Panc1 (cell line): ENCODE measurements around the gene CD14. TPM values are rescaled to one million over a fixed set of nuclear protein-coding genes. Genes with fewer than 3 reads are reported as not detected.

Experiments
- ATAC-seq: fragments of 200-7000 bp; cut with Tn5 transposase; 2 replicates; pipeline ENCODE4 v1.9.1; 2020; ENCODE audit warnings: mild to moderate bottlenecking, moderate library complexity
- BruUV-seq: library from RNA; stranded (reverse); fragments of 400-500 nt; replicated peaks from 2 replicates; lab custom pipeline; 2021; lab: Mats Ljungman, UMichigan
- CTCF ChIA-PET: fragments of 300-600 bp; sonication (Branson Sonifier 250); formaldehyde crosslinking; loops from one replicate; lab custom pipeline; 2022; ENCODE audit warnings: antibody characterized with exemption; lab: Charles Lee
- POLR2A ChIA-PET: fragments of 300-600 bp; sonication (Branson Sonifier 250); formaldehyde crosslinking; loops from one replicate; lab custom pipeline; 2022; ENCODE audit warnings: antibody characterized with exemption; lab: Charles Lee
- DNase-seq: peaks from one replicate; pipeline ENCODE4 v3.0.0-alpha.2; 2010; ENCODE audit warnings: low read depth, low spot score
- H3K27ac ChIP-seq: 2 replicates; pipeline ENCODE4 v1.5.1; 2011; ENCODE audit warnings: mild to moderate bottlenecking, low read length, inconsistent platforms
- H3K27me3 ChIP-seq: fragments of 200-500 bp; sonication (Bioruptor generic); 2 replicates; pipeline ENCODE4 v1.6.0; 2014; ENCODE audit warnings: low read length, inconsistent platforms; ENCODE audit not compliant: control insufficient read depth, insufficient read depth
- H3K36me3 ChIP-seq: fragments of 200-500 bp; sonication (Bioruptor generic); 2 replicates; pipeline ENCODE4 v1.5.1; 2014; ENCODE audit warnings: inconsistent platforms, mild to moderate bottlenecking, low read length, moderate library complexity; ENCODE audit not compliant: control insufficient read depth, insufficient read depth
- H3K4me1 ChIP-seq: 2 replicates; pipeline ENCODE4 v1.5.1; 2011; ENCODE audit warnings: inconsistent platforms, mild to moderate bottlenecking, low read length, moderate library complexity; ENCODE audit not compliant: control insufficient read depth, insufficient read depth
- H3K4me3 ChIP-seq, 2 experiments: 2 replicates each; pipeline ENCODE4 v1.5.1; 2011 to 2012; ENCODE audit warnings: low read depth in 2 of 2, low read length in 2 of 2, mild to moderate bottlenecking in 2 of 2, inconsistent platforms in 1 of 2, moderate library complexity in 1 of 2
- H3K9me3 ChIP-seq: fragments of 200-500 bp; sonication (Bioruptor generic); 2 replicates; pipeline ENCODE4 v1.5.1; 2014; ENCODE audit warnings: low read depth, mild to moderate bottlenecking, inconsistent platforms, low read length, moderate library complexity; ENCODE audit not compliant: control insufficient read depth, insufficient read depth
- CTCF ChIP-seq: fragments of 450-650 bp; IDR thresholded peaks from 2 replicates; pipeline ENCODE4 v1.5.1; 2017; ENCODE audit warnings: mild to moderate bottlenecking
- POLR2AphosphoS5 ChIP-seq: IDR thresholded peaks from 2 replicates; pipeline ENCODE4 v1.6.1; 2012; ENCODE audit warnings: mild to moderate bottlenecking, low read depth, low read length, moderate library complexity
- REST ChIP-seq, 2 experiments: IDR thresholded peaks; 2 replicates each; pipeline ENCODE4 v1.6.1; 2011 to 2012; ENCODE audit warnings: low read depth in 2 of 2, control low read depth in 1 of 2, low read length in 1 of 2, mild to moderate bottlenecking in 1 of 2, moderate library complexity in 1 of 2; ENCODE audit not compliant: insufficient read depth in 1 of 2
- SIN3A ChIP-seq: IDR thresholded peaks from 2 replicates; pipeline ENCODE4 v1.6.1; 2012; ENCODE audit warnings: low read depth, mild to moderate bottlenecking, low read length, moderate library complexity, borderline replicate concordance; ENCODE audit not compliant: insufficient read depth
- TCF7L2 ChIP-seq: IDR thresholded peaks from 2 replicates; pipeline ENCODE4 v1.6.1; 2011; ENCODE audit warnings: mild to moderate bottlenecking, low read depth, low read length, inconsistent platforms
- in situ Hi-C: cut with HindIII; loops from 2 replicates; pipeline ENCODE4 v1.10.0; 2016; ENCODE audit warnings: low sequenced_read_pairs, low pct_unique_long_range_greater_than_20kb
- intact Hi-C: fragments of 100-400 bp; cut with micrococcal nuclease; formaldehyde crosslinking; loops from one replicate; pipeline ENCODE4 v1.10.0; 2022; ENCODE audit not compliant: unreplicated experiment
- total RNA-seq: library from RNA; stranded (reverse); gene quantifications from one replicate; pipeline ENCODE4 v1.2.1, GENCODE V29; 2021; ENCODE audit not compliant: unreplicated experiment

Gene CD14
- total RNA-seq, 1 experiment from 2014 or later: 2.5 TPM

DNA sequence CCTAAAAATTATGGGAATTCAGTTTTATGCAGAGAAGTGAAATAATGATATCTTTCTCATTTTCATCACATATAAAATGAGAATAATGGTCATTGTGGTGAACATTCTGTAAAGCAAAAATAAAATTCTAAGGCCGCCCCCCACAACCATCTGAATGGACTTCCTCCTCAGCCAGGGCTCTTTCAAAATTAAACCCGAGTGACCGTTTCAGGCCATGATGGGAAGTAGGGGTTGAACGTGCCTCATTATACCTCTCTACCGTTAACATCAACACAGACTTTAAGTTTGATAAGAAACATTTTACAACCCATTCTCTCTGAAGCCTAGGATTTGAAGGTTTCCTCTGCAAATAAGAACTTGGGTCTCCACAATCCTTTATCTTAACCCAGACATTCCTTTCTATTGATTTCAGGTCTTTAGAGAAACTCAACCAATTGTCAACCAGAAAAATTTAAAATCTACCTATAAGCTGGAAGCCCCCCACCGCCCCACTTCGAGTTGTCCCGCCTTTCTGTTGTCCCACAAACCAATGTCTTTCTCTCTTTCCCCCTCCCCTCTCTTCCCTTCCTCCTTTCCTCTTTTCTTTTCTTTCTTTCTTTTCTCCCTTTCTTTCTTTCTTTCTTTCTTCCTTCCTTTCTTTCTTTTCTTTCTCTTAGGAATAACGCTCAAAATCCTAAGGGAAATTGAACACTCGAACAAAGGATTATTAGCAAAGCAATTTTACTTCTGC lies 4.6 kb upstream of the CD14 start:
- in situ Hi-C loops (no loop called here), intact Hi-C loops (loop anchor here (5.0 kb wide), 2 partner anchors 60 to 75 kb away; partner anchors contain the start of genes APBB3 and SLC35A4)
- no TSS peak for BruUV-seq
- ChIA-PET CTCF (no interaction called here), POLR2A (no interaction called here)
- TF ChIP-seq TCF7L2: no peak
- H3K4me1 ChIP-seq: peaks cover 13% of the 10 kb centered on the region
- no peaks in the 10 kb centered on the region for H3K27me3 ChIP-seq
- H3K36me3 ChIP-seq: no peaks in the 10 kb centered on the region
- H3K27ac ChIP-seq: no peak overlapping the region
- H3K9me3 ChIP-seq: no peaks in the 10 kb centered on the region
- no peak for DNase-seq
- ATAC-seq: no peak
- H3K4me3 ChIP-seq: no peak overlapping the region

- CTCF ChIA-PET: interaction anchor here (0.7 kb wide), 2 partner anchors 76 to 141 kb away, joined by 4 to 6 read pairs; no protein-coding TSS in a partner anchor
- BruUV-seq: no TSS peak
- no peaks in the 10 kb centered on the region for H3K27me3 ChIP-seq
- no peak overlapping the region for H3K27ac ChIP-seq
- no peaks in the 10 kb centered on the region for H3K36me3 ChIP-seq
- H3K9me3 ChIP-seq: no peaks in the 10 kb centered on the region
- TF ChIP-seq CTCF: peak; percentile 53
- no peak for TF ChIP-seq TCF7L2
- peaks cover 13% of the 10 kb centered on the region for H3K4me1 ChIP-seq
- no peak for ATAC-seq
- in situ Hi-C loops (no loop called here), intact Hi-C loops (loop anchor here (5.0 kb wide), 2 partner anchors 58 to 73 kb away; partner anchors contain the start of genes APBB3 and SLC35A4)
- POLR2A ChIA-PET: interaction anchor here (1.1 kb wide), 1 partner anchor 12 kb away, joined by 3 read pairs; the partner anchor contains the start of genes IK and NDUFA2
- H3K4me3 ChIP-seq: no peak overlapping the region
- DNase-seq: no peak
Observed at GRCh38 chr5:140635291-140636257, 2.6 kb upstream of the CD14 start.

DNA sequence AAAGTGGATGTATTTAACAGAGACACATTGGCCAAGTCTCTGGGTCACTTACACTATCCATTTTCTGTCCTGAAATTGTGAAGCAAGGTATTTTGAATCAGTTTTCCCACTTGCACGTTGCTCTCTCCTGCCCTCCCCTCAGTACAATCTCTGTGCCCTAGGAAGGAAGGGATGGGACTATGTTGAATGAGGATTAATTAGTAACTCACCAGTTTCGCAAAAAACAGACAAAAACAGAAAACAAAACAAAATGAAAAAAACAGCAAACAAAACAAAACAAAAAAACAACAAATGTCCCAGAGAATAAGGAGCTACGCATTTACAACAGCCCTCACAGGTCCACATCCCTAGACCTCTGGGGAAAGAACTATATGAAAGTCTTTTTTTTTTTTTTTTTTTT lies 1.1 kb upstream of the CD14 start:
- in situ Hi-C loops: no loop called here
- ChIA-PET CTCF (interaction anchor here (1.0 kb wide), 1 partner anchor 68 kb away, joined by 3 read pairs; no protein-coding TSS in a partner anchor), POLR2A (interaction anchor here (0.7 kb wide), 1 partner anchor 16 kb away, joined by 8 read pairs; no protein-coding TSS in a partner anchor)
- DNase-seq (no peak), ATAC-seq (no peak)
- TF ChIP-seq TCF7L2 (no peak), CTCF (no peak), REST (IDR thresholded peaks at IDR 0.05; ENCODE audit: insufficient read depth in 1 of 2, low read depth in 2 of 2, low read length in 1 of 2) (no peak), SIN3A (no peak), POLR2AphosphoS5 (no peak)
- Histone ChIP-seq H3K27me3 (no peaks in the 10 kb centered on the region), H3K9me3 (no peaks in the 10 kb centered on the region), H3K27ac (no peak overlapping the region), H3K4me1 (peaks cover 8% of the 10 kb centered on the region), H3K4me3 (no peak overlapping the region), H3K36me3 (no peaks in the 10 kb centered on the region)
- BruUV-seq: no TSS peak
- intact Hi-C loops: no loop called here
